GM18873 (cell line): ENCODE results near the gene SMYD2.
A peak's percentile ranks its signal among the peaks of the same experiment; 100 is the strongest.

Source experiments
- ATAC-seq: cut with Tn5 transposase; IDR thresholded peaks from one replicate; pipeline ENCODE4 v1.9.1; 2021; ENCODE audit warnings: mild to moderate bottlenecking, moderate library complexity, moderate number of reproducible peaks; ENCODE audit not compliant: unreplicated experiment, low FRiP score

The SMYD2 gene

GRCh38 chr1:214281021-214281719, at the start of gene SMYD2:
Gene SMYD2 (plus strand): TSS chr1:214281159. CDS start chr1:214281255, 96 bp downstream.
- peak; percentile 61 for ATAC-seq

- no peak for ATAC-seq
Observed at GRCh38 chr1:214233856-214234634, 46.9 kb upstream of the SMYD2 start.

- no peak for ATAC-seq
Observed at GRCh38 chr1:214234635-214235025, 46.3 kb upstream of the SMYD2 start.

GRCh38 chr1:214236477-214236876, 44.5 kb upstream of the SMYD2 start:
- ATAC-seq = no peak

- ATAC-seq = no peak
Observed at GRCh38 chr1:214241060-214241459, 39.9 kb upstream of the SMYD2 start.

GRCh38 chr1:214244252-214244651, 36.7 kb upstream of the SMYD2 start:
- ATAC-seq = no peak

- ATAC-seq = no peak
Observed at GRCh38 chr1:214244841-214245240, 36.1 kb upstream of the SMYD2 start.

GRCh38 chr1:214247501-214248041, 33.4 kb upstream of the SMYD2 start:
- ATAC-seq = no peak

- no peak for ATAC-seq
Observed at GRCh38 chr1:214248311-214249085, 32.5 kb upstream of the SMYD2 start.

- no peak for ATAC-seq
Observed at GRCh38 chr1:214249651-214250050, 31.3 kb upstream of the SMYD2 start.

GRCh38 chr1:214251354-214251753, 29.6 kb upstream of the SMYD2 start:
- ATAC-seq = no peak

- ATAC-seq = no peak
Observed at GRCh38 chr1:214255509-214255908, 25.4 kb upstream of the SMYD2 start.

- no peak for ATAC-seq
Observed at GRCh38 chr1:214259353-214259977, 21.5 kb upstream of the SMYD2 start.

- no peak for ATAC-seq
Observed at GRCh38 chr1:214260561-214261205, 20.3 kb upstream of the SMYD2 start.

GRCh38 chr1:214261206-214262123, 19.5 kb upstream of the SMYD2 start:
- peak; percentile 77 for ATAC-seq

- ATAC-seq = no peak
Observed at GRCh38 chr1:214264196-214264595, 16.8 kb upstream of the SMYD2 start.

- no peak for ATAC-seq
Observed at GRCh38 chr1:214264976-214265375, 16.0 kb upstream of the SMYD2 start.

GRCh38 chr1:214270097-214270650, 10.8 kb upstream of the SMYD2 start:
- ATAC-seq = no peak
